GM12865 (cell line): ENCODE measurements around the gene LUC7L3.
"Not testable (repeated sequence)": the region's sequence is repeated elsewhere in the genome, so short reads cannot be mapped to it uniquely, and the experiment has no call there.

Experiments used
- DNase-seq: peaks from one replicate; pipeline ENCODE4 v3.0.0; 2010; ENCODE audit warnings: low read depth
- H3K4me3 ChIP-seq: 2 replicates; pipeline ENCODE4 v1.5.1; 2011; ENCODE audit warnings: mild to moderate bottlenecking, low read depth, low read length, control low read depth
- TF ChIP-seq, protein P1 (sequence below): IDR thresholded peaks from 2 replicates; pipeline ENCODE4 v1.5.1; 2011; ENCODE audit warnings: low read length, control low read depth, low read depth, inconsistent platforms; ENCODE audit not compliant: insufficient read depth; ENCODE audit errors: missing control alignments

The LUC7L3 gene

GRCh38 chr17:50715471-50715870 is 3.9 kb upstream of the LUC7L3 start:
- TF ChIP-seq, protein P1, sequence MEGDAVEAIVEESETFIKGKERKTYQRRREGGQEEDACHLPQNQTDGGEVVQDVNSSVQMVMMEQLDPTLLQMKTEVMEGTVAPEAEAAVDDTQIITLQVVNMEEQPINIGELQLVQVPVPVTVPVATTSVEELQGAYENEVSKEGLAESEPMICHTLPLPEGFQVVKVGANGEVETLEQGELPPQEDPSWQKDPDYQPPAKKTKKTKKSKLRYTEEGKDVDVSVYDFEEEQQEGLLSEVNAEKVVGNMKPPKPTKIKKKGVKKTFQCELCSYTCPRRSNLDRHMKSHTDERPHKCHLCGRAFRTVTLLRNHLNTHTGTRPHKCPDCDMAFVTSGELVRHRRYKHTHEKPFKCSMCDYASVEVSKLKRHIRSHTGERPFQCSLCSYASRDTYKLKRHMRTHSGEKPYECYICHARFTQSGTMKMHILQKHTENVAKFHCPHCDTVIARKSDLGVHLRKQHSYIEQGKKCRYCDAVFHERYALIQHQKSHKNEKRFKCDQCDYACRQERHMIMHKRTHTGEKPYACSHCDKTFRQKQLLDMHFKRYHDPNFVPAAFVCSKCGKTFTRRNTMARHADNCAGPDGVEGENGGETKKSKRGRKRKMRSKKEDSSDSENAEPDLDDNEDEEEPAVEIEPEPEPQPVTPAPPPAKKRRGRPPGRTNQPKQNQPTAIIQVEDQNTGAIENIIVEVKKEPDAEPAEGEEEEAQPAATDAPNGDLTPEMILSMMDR: no peak
- DNase-seq: no peak

DNA sequence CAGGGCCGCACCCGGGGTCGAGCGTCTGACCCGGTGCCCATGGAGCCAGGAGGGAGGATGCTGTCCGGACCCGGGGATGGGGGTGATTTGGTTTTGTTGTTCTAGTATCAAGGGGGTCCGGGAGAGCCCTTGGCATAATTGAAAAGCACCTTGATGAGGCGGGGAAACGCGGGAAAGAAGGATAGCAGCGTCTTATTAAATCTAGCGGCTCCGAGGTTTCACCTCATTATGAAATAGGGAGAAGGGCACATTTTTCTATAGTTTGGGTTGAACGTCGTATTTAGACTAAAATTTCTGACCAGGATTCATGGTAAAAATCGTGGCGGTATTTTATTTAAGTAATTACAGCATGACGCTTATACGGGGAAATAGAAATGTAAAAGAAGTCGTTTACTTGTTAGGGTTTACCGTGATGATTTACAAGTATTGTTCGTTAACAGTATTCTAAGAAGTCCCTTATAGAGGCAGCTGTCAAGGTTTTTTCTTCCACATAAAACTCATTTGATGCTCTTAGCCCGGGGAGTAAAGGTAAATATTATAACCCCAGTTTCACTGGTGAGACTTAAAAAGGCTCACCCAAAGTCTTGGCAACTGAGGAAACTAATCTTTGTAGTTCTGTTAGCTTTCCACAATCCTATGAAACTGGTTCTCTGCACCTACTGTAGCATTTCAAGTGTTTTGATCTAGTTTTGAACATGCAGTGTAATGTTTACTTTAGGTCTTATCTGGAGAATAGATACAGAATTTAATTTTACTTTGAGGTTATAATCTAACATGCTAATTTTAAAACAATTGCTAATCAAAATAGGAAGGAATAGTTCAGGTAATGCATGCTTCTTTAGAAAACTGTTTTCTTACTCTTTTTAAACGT is 756 bp downstream of the LUC7L3 start:
- DNase-seq: no peak

More at GRCh38 chr17:50715471-50715870, 3.9 kb upstream of the LUC7L3 start:
- no peak overlapping the region for H3K4me3 ChIP-seq

GRCh38 chr17:50721194-50722010 is 2.0 kb downstream of the LUC7L3 start:
- TF ChIP-seq, protein P1: no peak
- no peak for DNase-seq
- peak overlapping the region; percentile 95 for H3K4me3 ChIP-seq

More for the DNA sequence above, 756 bp downstream of the LUC7L3 start:
- peak overlapping the region; percentile 95 for H3K4me3 ChIP-seq
- TF ChIP-seq, protein P1: no peak

DNA sequence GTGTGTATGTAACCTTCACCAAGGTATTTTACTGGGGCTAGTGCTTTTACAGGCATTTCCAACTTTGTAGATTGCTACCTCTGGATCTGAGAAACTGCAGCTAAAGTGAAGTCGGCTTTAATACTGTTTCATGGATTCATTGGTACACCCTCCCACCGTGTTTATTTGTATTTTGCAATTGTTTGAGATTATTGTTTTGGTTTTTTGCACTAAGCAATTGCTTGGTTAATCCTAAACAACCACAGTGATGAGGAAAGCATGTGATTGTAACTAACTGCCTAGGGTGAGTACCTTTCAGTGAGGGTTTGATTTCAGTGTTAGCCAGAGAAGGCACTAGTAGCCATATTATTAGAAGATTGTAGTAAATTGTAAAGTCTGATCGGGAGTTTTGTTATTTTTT is 3.3 kb downstream of the LUC7L3 start:
- DNase-seq: no peak
- H3K4me3 ChIP-seq: no peak overlapping the region
- TF ChIP-seq, protein P1: no peak

DNA sequence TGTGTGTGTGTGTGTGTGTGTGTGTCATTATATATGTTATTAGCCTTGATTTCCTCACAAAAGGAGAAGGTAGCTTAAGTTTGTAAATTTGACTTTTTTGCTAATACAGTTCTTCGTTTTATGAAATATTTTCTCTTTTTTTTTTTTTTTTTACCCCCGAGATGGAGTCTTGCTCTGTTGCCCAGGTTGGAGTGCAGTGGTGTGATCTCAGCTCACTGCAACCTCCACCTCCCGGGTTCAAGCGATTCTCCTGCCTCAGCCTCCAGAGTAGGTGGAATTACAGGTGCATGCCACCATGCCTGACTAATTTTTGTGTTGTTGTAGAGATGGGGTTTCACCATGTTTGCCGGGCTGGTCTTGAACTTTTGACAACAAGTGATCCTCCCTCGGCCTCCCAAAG is 5.2 kb downstream of the LUC7L3 start:
- H3K4me3 ChIP-seq, DNase-seq: not testable (repeated sequence)

DNA sequence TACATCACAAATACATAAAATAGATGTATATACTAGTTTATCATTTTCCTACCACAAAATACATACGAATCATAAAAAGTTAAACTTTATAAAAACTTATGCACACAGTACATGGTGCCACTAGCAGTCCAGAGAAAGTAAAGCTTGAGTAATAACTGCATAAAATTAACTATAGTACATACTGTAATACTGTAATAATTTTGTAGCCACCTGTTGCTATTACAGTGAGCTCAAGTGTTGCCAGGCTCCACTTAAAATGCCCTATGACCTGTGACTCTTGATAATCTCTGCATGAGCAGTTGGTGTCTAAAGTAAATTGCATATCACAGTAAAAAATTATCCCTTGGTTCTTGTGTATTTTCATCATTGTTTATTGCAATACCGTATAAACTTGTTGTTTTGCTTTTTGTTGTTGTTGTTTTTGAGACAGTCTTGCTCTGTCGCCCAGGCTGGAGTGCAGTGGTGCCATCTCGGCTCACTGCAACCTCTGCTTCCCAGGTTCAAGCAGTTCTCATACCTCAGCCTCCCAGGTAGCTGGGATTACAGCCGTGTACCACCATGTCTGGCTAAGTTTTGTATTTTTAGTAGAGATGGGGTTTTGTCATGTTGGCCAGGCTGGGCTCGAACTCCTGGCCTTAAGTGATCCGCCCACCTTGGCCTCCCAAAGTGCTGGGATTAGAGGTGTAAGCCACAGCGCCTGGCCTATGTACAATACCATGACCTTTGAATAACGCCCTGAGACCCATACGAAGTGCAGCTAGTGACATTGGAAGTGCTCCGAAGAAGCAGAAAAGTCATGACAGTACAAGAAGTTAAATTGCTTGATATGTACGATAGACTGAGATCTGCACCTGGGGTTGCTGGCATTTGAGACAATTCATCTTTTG is 6.6 kb downstream of the LUC7L3 start:
- DNase-seq: no peak
- TF ChIP-seq, protein P1: no peak

More for the DNA sequence above, 6.6 kb downstream of the LUC7L3 start:
- H3K4me3 ChIP-seq: no peak overlapping the region
